ENCODE results near the gene LILRB2.

The LILRB2 gene

GRCh38 chr19:54262470-54262869 lies 18.4 kb downstream of the LILRB2 start:
- no peak overlapping the region for H3K4me3 ChIP-seq (ENCODE audit: control insufficient read depth, low read depth, low read length)
- TF ChIP-seq, protein P1, sequence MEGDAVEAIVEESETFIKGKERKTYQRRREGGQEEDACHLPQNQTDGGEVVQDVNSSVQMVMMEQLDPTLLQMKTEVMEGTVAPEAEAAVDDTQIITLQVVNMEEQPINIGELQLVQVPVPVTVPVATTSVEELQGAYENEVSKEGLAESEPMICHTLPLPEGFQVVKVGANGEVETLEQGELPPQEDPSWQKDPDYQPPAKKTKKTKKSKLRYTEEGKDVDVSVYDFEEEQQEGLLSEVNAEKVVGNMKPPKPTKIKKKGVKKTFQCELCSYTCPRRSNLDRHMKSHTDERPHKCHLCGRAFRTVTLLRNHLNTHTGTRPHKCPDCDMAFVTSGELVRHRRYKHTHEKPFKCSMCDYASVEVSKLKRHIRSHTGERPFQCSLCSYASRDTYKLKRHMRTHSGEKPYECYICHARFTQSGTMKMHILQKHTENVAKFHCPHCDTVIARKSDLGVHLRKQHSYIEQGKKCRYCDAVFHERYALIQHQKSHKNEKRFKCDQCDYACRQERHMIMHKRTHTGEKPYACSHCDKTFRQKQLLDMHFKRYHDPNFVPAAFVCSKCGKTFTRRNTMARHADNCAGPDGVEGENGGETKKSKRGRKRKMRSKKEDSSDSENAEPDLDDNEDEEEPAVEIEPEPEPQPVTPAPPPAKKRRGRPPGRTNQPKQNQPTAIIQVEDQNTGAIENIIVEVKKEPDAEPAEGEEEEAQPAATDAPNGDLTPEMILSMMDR (IDR thresholded peaks at IDR 0.05; ENCODE audit: control insufficient read depth, insufficient read depth, low read depth, low read length, missing control alignments) = no peak
- DNase-seq (ENCODE audit: low read depth) = no peak

DNA sequence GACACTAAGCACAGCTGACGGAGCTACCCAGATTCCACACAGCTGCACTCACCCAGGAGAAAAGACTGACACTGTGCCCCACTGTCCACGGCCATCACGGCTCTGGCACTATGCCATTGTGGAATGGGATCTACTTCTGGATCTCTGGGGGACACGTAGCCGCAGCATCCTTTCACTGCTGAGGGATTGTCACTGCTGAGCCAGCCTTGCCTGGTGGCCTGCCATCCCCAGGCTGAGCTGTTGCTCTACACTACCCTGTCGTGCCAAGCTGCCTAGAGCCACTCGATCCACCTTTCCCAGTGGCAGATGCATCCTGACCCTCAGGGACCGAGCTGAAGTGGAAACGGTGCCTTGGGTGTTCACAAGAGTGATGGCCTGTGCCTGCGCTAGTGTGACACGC lies 18.8 kb downstream of the LILRB2 start:
- TF ChIP-seq, protein P1 (IDR thresholded peaks at IDR 0.05; ENCODE audit: control insufficient read depth, insufficient read depth, low read depth, low read length, missing control alignments) = no peak
- no peak for DNase-seq (ENCODE audit: low read depth)
- no peak overlapping the region for H3K4me3 ChIP-seq (ENCODE audit: control insufficient read depth, low read depth, low read length)

DNA sequence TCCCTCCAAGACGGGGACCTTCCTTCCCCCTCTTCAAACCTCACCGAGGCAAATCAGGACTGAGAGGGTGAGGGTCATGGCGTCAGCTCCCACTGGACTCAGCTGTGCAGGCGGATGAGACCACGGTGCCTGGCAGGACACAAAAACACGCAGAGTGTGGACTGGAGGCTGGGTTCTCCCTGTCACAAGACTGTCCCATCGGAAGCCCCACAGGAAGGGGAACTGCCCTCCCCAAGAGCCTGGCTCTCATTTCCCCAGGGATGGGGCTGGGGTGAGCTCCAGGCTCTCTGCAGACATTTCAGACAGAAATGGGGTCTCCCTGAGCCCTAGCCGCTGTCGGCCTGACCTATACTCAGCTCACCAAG lies 23.8 kb downstream of the LILRB2 start, which contains the start of gene LILRB5:
LILRB5 (minus strand) TSS at position 158 of the 365 bp plus-strand sequence; CDS start at position 78, 80 bp downstream.
- TF ChIP-seq, protein P1 (IDR thresholded peaks at IDR 0.05; ENCODE audit: control insufficient read depth, insufficient read depth, low read depth, low read length, missing control alignments) = no peak
- no peak for DNase-seq (ENCODE audit: low read depth)
- no peak within 1 kb of the TSS for H3K4me3 ChIP-seq (ENCODE audit: control insufficient read depth, low read depth, low read length)

GRCh38 chr19:54256250-54257115 lies 24.4 kb downstream of the LILRB2 start:
- TF ChIP-seq, protein P1 (IDR thresholded peaks at IDR 0.05; ENCODE audit: control insufficient read depth, insufficient read depth, low read depth, low read length, missing control alignments) = no peak
- no peak overlapping the region for H3K4me3 ChIP-seq (ENCODE audit: control insufficient read depth, low read depth, low read length)
- no peak for DNase-seq (ENCODE audit: low read depth)

DNA sequence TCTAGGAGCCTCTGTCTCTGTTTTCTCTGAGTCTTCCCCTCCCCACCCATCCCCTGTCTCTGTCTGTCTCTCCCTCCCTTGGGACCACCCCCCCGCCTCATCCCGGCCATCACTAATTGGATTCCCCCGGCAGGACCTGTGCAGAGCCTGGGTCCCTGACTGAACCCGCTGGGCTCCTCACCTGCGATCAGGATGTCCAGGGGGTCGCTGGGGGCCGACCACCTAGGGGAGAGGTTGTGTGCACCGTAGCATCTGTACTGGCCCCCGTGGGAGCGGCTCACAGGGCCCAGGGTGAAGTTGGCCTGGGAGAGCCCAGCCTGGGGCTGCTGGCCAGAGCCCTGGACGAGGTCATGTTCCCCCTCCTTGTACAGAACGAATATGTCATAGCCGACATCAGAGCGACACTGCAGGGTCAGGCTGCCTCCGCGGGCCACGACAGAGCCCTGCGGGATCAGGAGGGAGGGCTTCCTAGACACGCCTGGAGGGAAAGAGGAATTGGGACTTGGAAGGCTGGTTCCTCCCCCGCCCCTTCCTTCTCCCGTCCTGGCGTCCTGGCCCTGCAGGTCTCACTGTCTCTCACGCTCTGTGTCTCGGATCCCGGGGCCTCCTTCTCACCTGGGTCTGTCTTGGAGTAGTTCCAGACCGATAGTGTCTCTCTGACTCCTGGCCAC lies 25.7 kb downstream of the LILRB2 start:
- TF ChIP-seq, protein P1 (IDR thresholded peaks at IDR 0.05; ENCODE audit: control insufficient read depth, insufficient read depth, low read depth, low read length, missing control alignments) = no peak
- H3K4me3 ChIP-seq (ENCODE audit: control insufficient read depth, low read depth, low read length) = no peak overlapping the region
- no peak for DNase-seq (ENCODE audit: low read depth)

DNA sequence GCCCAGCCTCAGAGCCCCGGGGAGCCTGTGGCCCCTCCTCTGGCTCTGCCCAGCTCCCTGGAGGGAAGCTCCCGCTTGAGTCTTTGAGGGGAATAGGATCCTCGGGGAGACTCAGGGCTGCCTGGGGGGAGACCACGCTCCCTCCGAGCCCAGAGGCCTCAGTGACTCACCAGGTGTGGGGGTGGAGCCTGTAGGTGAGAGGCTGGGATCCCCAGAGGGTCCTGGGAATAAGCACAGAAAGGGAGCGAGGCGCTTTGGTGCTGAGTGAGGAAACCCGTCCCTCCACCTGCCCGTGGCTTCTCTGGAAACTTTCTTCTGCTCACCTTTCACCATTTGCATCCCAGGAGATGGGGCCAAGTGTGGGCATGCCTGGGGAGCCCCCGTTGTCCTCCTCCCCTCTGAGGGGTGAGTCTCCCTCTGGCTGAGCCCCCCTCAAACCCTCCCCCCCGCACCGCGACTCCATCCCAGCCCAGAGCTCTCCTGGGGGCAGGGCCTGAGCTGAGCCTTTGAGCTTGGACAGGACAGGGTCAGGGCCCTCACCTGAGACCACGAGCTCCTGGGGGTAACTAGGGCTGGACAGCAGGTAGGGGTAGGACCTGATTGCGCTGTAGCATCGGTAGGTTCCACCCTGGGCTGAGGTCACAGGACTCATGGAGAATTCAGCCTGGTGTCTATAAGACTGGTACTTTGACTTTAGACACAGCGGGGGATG lies 26.6 kb downstream of the LILRB2 start:
- no peak for DNase-seq (ENCODE audit: low read depth)
- no peak overlapping the region for H3K4me3 ChIP-seq (ENCODE audit: control insufficient read depth, low read depth, low read length)
- TF ChIP-seq, protein P1 (IDR thresholded peaks at IDR 0.05; ENCODE audit: control insufficient read depth, insufficient read depth, low read depth, low read length, missing control alignments) = no peak
